HEK293 (cell line): ENCODE results near the gene PPP1R1B.
A peak's percentile ranks its signal among the peaks of the same experiment; 100 is the strongest.

Experiments used
- FEZF1 ChIP-seq: fragments of 450-650 bp; formaldehyde crosslinking; IDR thresholded peaks from 2 replicates; pipeline ENCODE4 v1.5.1; 2016; ENCODE audit warnings: missing biosample characterization, missing genetic modification characterization
- GFI1B ChIP-seq: fragments of 450-650 bp; formaldehyde crosslinking; IDR thresholded peaks from 2 replicates; pipeline ENCODE4 v1.5.1; 2016; ENCODE audit warnings: missing biosample characterization, missing genetic modification characterization
- GLIS1 ChIP-seq: fragments of 450-650 bp; formaldehyde crosslinking; IDR thresholded peaks from 2 replicates; pipeline ENCODE4 v1.5.1; 2016; ENCODE audit warnings: missing biosample characterization, missing genetic modification characterization
- KLF10 ChIP-seq: fragments of 450-650 bp; IDR thresholded peaks from 2 replicates; pipeline ENCODE4 v1.5.1; 2018; ENCODE audit warnings: missing biosample characterization, mild to moderate bottlenecking, missing genetic modification characterization
- MZF1 ChIP-seq: fragments of 450-650 bp; formaldehyde crosslinking; IDR thresholded peaks from 2 replicates; pipeline ENCODE4 v1.5.1; 2017; ENCODE audit warnings: missing biosample characterization, missing genetic modification characterization, borderline replicate concordance
- PATZ1 ChIP-seq: fragments of 450-650 bp; formaldehyde crosslinking; IDR thresholded peaks from 2 replicates; pipeline ENCODE4 v1.5.1; 2016; ENCODE audit warnings: missing biosample characterization, missing genetic modification characterization
- SALL2 ChIP-seq: fragments of 450-650 bp; formaldehyde crosslinking; IDR thresholded peaks from 2 replicates; pipeline ENCODE4 v1.5.0; 2017; ENCODE audit warnings: missing biosample characterization, mild to moderate bottlenecking, missing genetic modification characterization, borderline replicate concordance
- SP7 ChIP-seq: fragments of 450-650 bp; formaldehyde crosslinking; IDR thresholded peaks from 2 replicates; pipeline ENCODE4 v1.5.1; 2016; ENCODE audit warnings: missing biosample characterization, missing genetic modification characterization
- WT1 ChIP-seq: fragments of 450-650 bp; formaldehyde crosslinking; IDR thresholded peaks from 2 replicates; pipeline ENCODE4 v1.5.1; 2016; ENCODE audit warnings: missing biosample characterization, missing genetic modification characterization
- YY2 ChIP-seq: fragments of 450-650 bp; formaldehyde crosslinking; IDR thresholded peaks from 2 replicates; pipeline ENCODE4 v1.5.1; 2016; ENCODE audit warnings: missing biosample characterization, missing genetic modification characterization
- ZBTB26 ChIP-seq: fragments of 450-650 bp; formaldehyde crosslinking; optimal IDR thresholded peaks from 2 replicates; pipeline ENCODE3; 2016; ENCODE audit warnings: missing biosample characterization, mild to moderate bottlenecking, missing genetic modification characterization
- ZBTB7A ChIP-seq: fragments of 450-650 bp; formaldehyde crosslinking; IDR thresholded peaks from 2 replicates; pipeline ENCODE4 v1.5.1; 2016; ENCODE audit warnings: low read depth, missing biosample characterization, missing genetic modification characterization
- ZFP41 ChIP-seq: fragments of 450-650 bp; formaldehyde crosslinking; IDR thresholded peaks from 2 replicates; pipeline ENCODE4 v1.5.1; 2016; ENCODE audit warnings: missing biosample characterization, missing genetic modification characterization, borderline replicate concordance
- ZNF114 ChIP-seq: fragments of 450-650 bp; formaldehyde crosslinking; IDR thresholded peaks from 2 replicates; pipeline ENCODE4 v1.5.0; 2017; ENCODE audit warnings: missing biosample characterization, missing genetic modification characterization
- ZNF121 ChIP-seq: fragments of 450-650 bp; formaldehyde crosslinking; IDR thresholded peaks from 2 replicates; pipeline ENCODE4 v1.5.1; 2016; ENCODE audit warnings: missing biosample characterization, missing genetic modification characterization
- ZNF302 ChIP-seq: fragments of 450-650 bp; formaldehyde crosslinking; IDR thresholded peaks from 2 replicates; pipeline ENCODE4 v1.5.1; 2016; ENCODE audit warnings: missing biosample characterization, missing genetic modification characterization, low read depth
- ZNF404 ChIP-seq: fragments of 450-650 bp; formaldehyde crosslinking; IDR thresholded peaks from 2 replicates; pipeline ENCODE4 v1.5.1; 2017; ENCODE audit warnings: missing biosample characterization, missing genetic modification characterization
- ZNF426 ChIP-seq: fragments of 450-650 bp; formaldehyde crosslinking; IDR thresholded peaks from 2 replicates; pipeline ENCODE4 v1.5.1; 2017; ENCODE audit warnings: missing biosample characterization, missing genetic modification characterization, mild to moderate bottlenecking, inconsistent platforms, moderate library complexity
- ZNF488 ChIP-seq: fragments of 450-650 bp; formaldehyde crosslinking; IDR thresholded peaks from 2 replicates; pipeline ENCODE4 v1.5.1; 2016; ENCODE audit warnings: missing biosample characterization, missing genetic modification characterization
- ZNF501 ChIP-seq: fragments of 450-650 bp; formaldehyde crosslinking; IDR thresholded peaks from 2 replicates; pipeline ENCODE4 v1.5.1; 2016; ENCODE audit warnings: missing biosample characterization, missing genetic modification characterization
- ZNF518A ChIP-seq: fragments of 450-650 bp; formaldehyde crosslinking; conservative IDR thresholded peaks from 2 replicates; pipeline ENCODE4 v1.5.1; 2016; ENCODE audit warnings: low read depth, missing biosample characterization, missing genetic modification characterization
- ZNF521 ChIP-seq: fragments of 450-650 bp; formaldehyde crosslinking; IDR thresholded peaks from 2 replicates; pipeline ENCODE4 v1.5.1; 2017; ENCODE audit warnings: missing biosample characterization, mild to moderate bottlenecking, missing genetic modification characterization
- ZNF561 ChIP-seq: fragments of 450-650 bp; IDR thresholded peaks from 2 replicates; pipeline ENCODE4 v1.5.1; 2018; ENCODE audit warnings: missing biosample characterization, missing genetic modification characterization, borderline replicate concordance
- ZNF621 ChIP-seq: fragments of 450-650 bp; formaldehyde crosslinking; IDR thresholded peaks from 2 replicates; pipeline ENCODE4 v1.5.1; 2017; ENCODE audit warnings: missing biosample characterization, missing genetic modification characterization
- ZNF629 ChIP-seq: fragments of 450-650 bp; formaldehyde crosslinking; IDR thresholded peaks from 2 replicates; pipeline ENCODE4 v1.5.1; 2017; ENCODE audit warnings: missing biosample characterization, missing genetic modification characterization
- ZNF660 ChIP-seq: fragments of 450-650 bp; IDR thresholded peaks from 2 replicates; pipeline ENCODE4 v1.5.1; 2018; ENCODE audit warnings: missing biosample characterization, mild to moderate bottlenecking, missing genetic modification characterization
- ZNF707 ChIP-seq: fragments of 450-650 bp; formaldehyde crosslinking; IDR thresholded peaks from 2 replicates; pipeline ENCODE4 v1.5.1; 2016; ENCODE audit warnings: missing biosample characterization, missing genetic modification characterization
- TF ChIP-seq, protein P1 (sequence below): fragments of 450-650 bp; formaldehyde crosslinking; IDR thresholded peaks from 2 replicates; pipeline ENCODE4 v1.5.1; 2016; ENCODE audit warnings: missing biosample characterization, missing genetic modification characterization
- TF ChIP-seq, protein P2 (sequence below): fragments of 450-650 bp; formaldehyde crosslinking; IDR thresholded peaks from 2 replicates; pipeline ENCODE4 v1.5.1; 2016; ENCODE audit warnings: missing biosample characterization, missing genetic modification characterization

PPP1R1B gene

GRCh38 chr17:39636927-39637736 is 10.4 kb downstream of the PPP1R1B start, which contains the start of gene STARD3 (continued):
- TF ChIP-seq, protein P1, sequence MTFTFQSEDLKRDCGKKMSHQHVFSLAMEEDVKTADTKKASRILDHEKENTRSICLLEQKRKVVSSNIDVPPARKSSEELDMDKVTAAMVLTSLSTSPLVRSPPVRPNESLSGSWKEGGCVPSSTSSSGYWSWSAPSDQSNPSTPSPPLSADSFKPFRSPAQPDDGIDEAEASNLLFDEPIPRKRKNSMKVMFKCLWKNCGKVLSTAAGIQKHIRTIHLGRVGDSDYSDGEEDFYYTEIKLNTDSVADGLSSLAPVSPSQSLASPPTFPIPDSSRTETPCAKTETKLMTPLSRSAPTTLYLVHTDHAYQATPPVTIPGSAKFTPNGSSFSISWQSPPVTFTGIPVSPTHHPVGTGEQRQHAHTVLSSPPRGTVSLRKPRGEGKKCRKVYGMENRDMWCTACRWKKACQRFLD: no peak
- no peak for TF ChIP-seq ZFP41
- no peak for TF ChIP-seq GLIS1 (tag by site-specific recombination)
- TF ChIP-seq ZNF302: no peak
- peak; percentile 69 for TF ChIP-seq ZBTB26 (tag by site-specific recombination)
- peak; percentile 34; the same call in 1 of the 2 replicates for TF ChIP-seq WT1
- TF ChIP-seq MZF1 (tag by site-specific recombination): no peak
- TF ChIP-seq ZNF114: no peak
- peak; percentile 71 for TF ChIP-seq ZNF629 (tag by site-specific recombination)
- peak; percentile 70; the same call in 1 of the 2 replicates for TF ChIP-seq YY2 (tag by site-specific recombination)
- TF ChIP-seq ZNF404 (tag by site-specific recombination): no peak
- peak; percentile 40; the same call in 1 of the 2 replicates for TF ChIP-seq GFI1B
- TF ChIP-seq, protein P2, sequence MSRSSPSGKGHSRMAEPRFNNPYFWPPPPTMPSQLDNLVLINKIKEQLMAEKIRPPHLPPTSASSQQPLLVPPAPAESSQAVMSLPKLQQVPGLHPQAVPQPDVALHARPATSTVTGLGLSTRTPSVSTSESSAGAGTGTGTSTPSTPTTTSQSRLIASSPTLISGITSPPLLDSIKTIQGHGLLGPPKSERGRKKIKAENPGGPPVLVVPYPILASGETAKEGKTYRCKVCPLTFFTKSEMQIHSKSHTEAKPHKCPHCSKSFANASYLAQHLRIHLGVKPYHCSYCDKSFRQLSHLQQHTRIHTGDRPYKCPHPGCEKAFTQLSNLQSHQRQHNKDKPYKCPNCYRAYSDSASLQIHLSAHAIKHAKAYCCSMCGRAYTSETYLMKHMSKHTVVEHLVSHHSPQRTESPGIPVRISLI (tag by site-specific recombination): no peak
- TF ChIP-seq SP7 (tag by site-specific recombination): peak; percentile 89
- peak; percentile 95 for TF ChIP-seq ZNF501 (tag by site-specific recombination)
- TF ChIP-seq PATZ1 (tag by site-specific recombination): peak; percentile 85
- peak; percentile 73 for TF ChIP-seq ZBTB7A (tag by site-specific recombination)
- peak; percentile 87; the same call in 1 of the 2 replicates for TF ChIP-seq ZNF561 (tag by site-specific recombination)
- TF ChIP-seq ZNF660 (tag by site-specific recombination): peak; percentile 39; the same call in 1 of the 2 replicates
- TF ChIP-seq KLF10 (tag by site-specific recombination): no peak; the same call in 1 of the 2 replicates
- TF ChIP-seq FEZF1: no peak
- TF ChIP-seq ZNF707 (tag by site-specific recombination): no peak
- TF ChIP-seq SALL2 (tag by site-specific recombination): no peak
- no peak for TF ChIP-seq ZNF521 (tag by site-specific recombination)
- TF ChIP-seq ZNF488 (tag by site-specific recombination): no peak
- no peak for TF ChIP-seq ZNF621
- no peak for TF ChIP-seq ZNF426
- 0 out of 2 replicates have a peak, but pooled peaks have one; percentile 41 for TF ChIP-seq ZNF518A (tag by site-specific recombination)
- TF ChIP-seq ZNF121 (tag by site-specific recombination): no peak
